ENCODE results near the gene AFDN.

- TF ChIP-seq CTCF (IDR thresholded peaks at IDR 0.05; ENCODE audit: control extremely low read depth in 1 of 3, insufficient read depth in 1 of 3, low read depth in 1 of 3, low read length in 3 of 3) (no peak), CHD2 (IDR thresholded peaks at IDR 0.05; ENCODE audit: low read length) (no peak), RXRA (IDR thresholded peaks at IDR 0.05; ENCODE audit: insufficient read depth, low read depth, low read length) (no peak), SIN3A (conservative IDR thresholded peaks at IDR 0.05 in 1 of 2, IDR thresholded peaks at IDR 0.05 in 1 of 2; ENCODE audit: low read depth in 1 of 2, low read length in 2 of 2) (no peak), SIX5 (IDR thresholded peaks at IDR 0.05; ENCODE audit: low read depth, low read length) (no peak)
Measured at GRCh38 chr6:167870321-167870720, 43.6 kb downstream of the AFDN start.

Data from H1 (cell line).